ENCODE measurements around the gene DUSP1. TPM values are rescaled to one million over a fixed set of nuclear protein-coding genes. Genes with fewer than 3 reads are reported as not detected.

DUSP1 gene
- total RNA-seq, 2 donors from 2014 or later: 9.2 to 11.0 TPM

GRCh38 chr5:172807766-172808311, 36.8 kb upstream of the DUSP1 start:
- 95 to 98% methylated on average over 4 to 11 of the region's 11 CpGs for WGBS, 2 experiments (ENCODE audit: insufficient coverage in 1 of 2, insufficient read length in 1 of 2)
- Histone ChIP-seq H3K36me3 (ENCODE audit: control insufficient read depth, insufficient read depth, low read length) (no peaks in the 10 kb centered on the region), H3K9me3 (ENCODE audit: control insufficient read depth, low read length) (peaks cover 14% of the 10 kb centered on the region), H3K27me3 (ENCODE audit: control insufficient read depth, insufficient read depth, low read length, poor library complexity, severe bottlenecking) (no peaks in the 10 kb centered on the region), H3K4me3 (ENCODE audit: low read length) (no peak overlapping the region), H3K27ac (ENCODE audit: low read depth, low read length) (no peak overlapping the region), H3K4me1 (ENCODE audit: control insufficient read depth, insufficient read depth, low read length) (no peaks in the 10 kb centered on the region), H3K9ac (ENCODE audit: extremely low read depth, low read length, poor library complexity, severe bottlenecking) (no peak overlapping the region)
- Mint-ChIP-seq H3K9me3 (peaks cover 12% of the 10 kb centered on the region), H3K36me3 (ENCODE audit: low read depth) (no peaks in the 10 kb centered on the region), H3K4me3 (no peak overlapping the region), H3K27ac (no peak overlapping the region), H3K4me1 (peaks cover 6% of the 10 kb centered on the region), H3K27me3 (ENCODE audit: insufficient read depth) (peaks cover 9% of the 10 kb centered on the region)
- TF ChIP-seq CTCF (conservative IDR thresholded peaks at IDR 0.05): no peak
- peak; percentile 44 for DNase-seq

GRCh38 chr5:172806897-172807672, 36.1 kb upstream of the DUSP1 start:
- no peaks in the 10 kb centered on the region for H3K27me3 ChIP-seq (ENCODE audit: control insufficient read depth, insufficient read depth, low read length, poor library complexity, severe bottlenecking)
- peak overlapping the region; percentile 28 for H3K27ac Mint-ChIP-seq
- 70 to 80% methylated on average over 12 to 24 of the region's 24 CpGs for WGBS, 2 experiments (ENCODE audit: insufficient coverage in 1 of 2, insufficient read length in 1 of 2)
- H3K27me3 Mint-ChIP-seq (ENCODE audit: insufficient read depth): peaks cover 9% of the 10 kb centered on the region
- H3K36me3 Mint-ChIP-seq (ENCODE audit: low read depth): no peaks in the 10 kb centered on the region
- no peak overlapping the region for H3K4me3 Mint-ChIP-seq
- no peak for TF ChIP-seq CTCF (conservative IDR thresholded peaks at IDR 0.05)
- no peak overlapping the region for H3K4me3 ChIP-seq (ENCODE audit: low read length)
- DNase-seq: peak; percentile 92
- H3K27ac ChIP-seq (ENCODE audit: low read depth, low read length): no peak overlapping the region
- H3K9ac ChIP-seq (ENCODE audit: extremely low read depth, low read length, poor library complexity, severe bottlenecking): no peak overlapping the region
- H3K4me1 ChIP-seq (ENCODE audit: control insufficient read depth, insufficient read depth, low read length): no peaks in the 10 kb centered on the region
- H3K9me3 Mint-ChIP-seq: peaks cover 12% of the 10 kb centered on the region
- peaks cover 14% of the 10 kb centered on the region for H3K9me3 ChIP-seq (ENCODE audit: control insufficient read depth, low read length)
- no peaks in the 10 kb centered on the region for H3K36me3 ChIP-seq (ENCODE audit: control insufficient read depth, insufficient read depth, low read length)
- peaks cover 6% of the 10 kb centered on the region for H3K4me1 Mint-ChIP-seq

GRCh38 chr5:172805736-172806255, 34.8 kb upstream of the DUSP1 start:
- H3K9me3 ChIP-seq (ENCODE audit: control insufficient read depth, low read length): peaks cover 14% of the 10 kb centered on the region
- H3K4me1 Mint-ChIP-seq: peaks cover 6% of the 10 kb centered on the region
- H3K9me3 Mint-ChIP-seq: peaks cover 12% of the 10 kb centered on the region
- no peaks in the 10 kb centered on the region for H3K27me3 ChIP-seq (ENCODE audit: control insufficient read depth, insufficient read depth, low read length, poor library complexity, severe bottlenecking)
- no peak for TF ChIP-seq CTCF (conservative IDR thresholded peaks at IDR 0.05)
- no peak overlapping the region for H3K27ac Mint-ChIP-seq
- no peaks in the 10 kb centered on the region for H3K36me3 ChIP-seq (ENCODE audit: control insufficient read depth, insufficient read depth, low read length)
- no peaks in the 10 kb centered on the region for H3K4me1 ChIP-seq (ENCODE audit: control insufficient read depth, insufficient read depth, low read length)
- WGBS, 2 experiments (ENCODE audit: insufficient coverage in 1 of 2, insufficient read length in 1 of 2): 94 to 98% methylated on average over 8 to 9 of the region's 9 CpGs
- H3K9ac ChIP-seq (ENCODE audit: extremely low read depth, low read length, poor library complexity, severe bottlenecking): no peak overlapping the region
- DNase-seq: peak; percentile 33
- no peak overlapping the region for H3K4me3 Mint-ChIP-seq
- no peak overlapping the region for H3K27ac ChIP-seq (ENCODE audit: low read depth, low read length)
- no peak overlapping the region for H3K4me3 ChIP-seq (ENCODE audit: low read length)
- peaks cover 9% of the 10 kb centered on the region for H3K27me3 Mint-ChIP-seq (ENCODE audit: insufficient read depth)
- no peaks in the 10 kb centered on the region for H3K36me3 Mint-ChIP-seq (ENCODE audit: low read depth)
